DND-41 (cell line): ENCODE data around the gene COL6A3.

Source experiments
- ATAC-seq: fragments of 200-7000 bp; cut with Tn5 transposase; 3 replicates; pipeline ENCODE4 v1.9.1; 2021; ENCODE audit warnings: low read depth; ENCODE audit not compliant: insufficient read depth
- DNase-seq: peaks from one replicate; pipeline ENCODE4 v3.0.0-alpha.2; 2020
- H2AFZ ChIP-seq: 2 replicates; pipeline ENCODE4 v1.6.0; 2012; ENCODE audit warnings: low read depth, low read length
- H3K27ac ChIP-seq: 2 replicates; pipeline ENCODE4 v1.5.1; 2012; ENCODE audit warnings: low read length, inconsistent platforms
- H3K27me3 ChIP-seq: fragments of 200-600 bp; sonication (generic); 2 replicates; pipeline ENCODE4 v1.6.0; 2012; ENCODE audit warnings: low read length, mild to moderate bottlenecking, inconsistent platforms; ENCODE audit not compliant: insufficient read depth, poor library complexity
- H3K36me3 ChIP-seq: 2 replicates; pipeline ENCODE4 v1.5.1; 2012; ENCODE audit warnings: low read length, inconsistent platforms; ENCODE audit not compliant: insufficient read depth
- H3K4me1 ChIP-seq: 2 replicates; pipeline ENCODE4 v1.5.1; 2012; ENCODE audit warnings: mild to moderate bottlenecking, low read length; ENCODE audit not compliant: insufficient read depth
- H3K4me2 ChIP-seq: 2 replicates; pipeline ENCODE4 v1.6.0; 2012; ENCODE audit warnings: mild to moderate bottlenecking, moderate library complexity, low read length, inconsistent platforms; ENCODE audit not compliant: insufficient read depth
- H3K4me3 ChIP-seq, 2 experiments: fragments of 200-600 bp in 1 of 2; shearing (Covaris generic) in 1 of 2; 2 replicates each; pipeline ENCODE4 v1.5.1; 2012 to 2016; ENCODE audit warnings: inconsistent platforms in 2 of 2, low read length in 2 of 2, mild to moderate bottlenecking in 2 of 2, low read depth in 1 of 2, moderate library complexity in 1 of 2
- H3K79me2 ChIP-seq: 2 replicates; pipeline ENCODE4 v1.6.0; 2012; ENCODE audit warnings: low read length, inconsistent platforms; ENCODE audit not compliant: insufficient read depth
- H3K9ac ChIP-seq: 2 replicates; pipeline ENCODE4 v1.6.0; 2012; ENCODE audit warnings: low read depth, mild to moderate bottlenecking, inconsistent platforms, low read length, moderate library complexity
- H3K9me3 ChIP-seq: 2 replicates; pipeline ENCODE4 v1.5.1; 2012; ENCODE audit warnings: low read length, moderate library complexity, mild to moderate bottlenecking, inconsistent platforms; ENCODE audit not compliant: insufficient read depth, severe bottlenecking
- H4K20me1 ChIP-seq: 2 replicates; pipeline ENCODE4 v1.6.0; 2012; ENCODE audit warnings: low read length; ENCODE audit not compliant: insufficient read depth
- CTCF ChIP-seq: IDR thresholded peaks from 2 replicates; pipeline ENCODE4 v1.5.1; 2012; ENCODE audit warnings: borderline replicate concordance, low read length, moderate library complexity, mild to moderate bottlenecking; ENCODE audit not compliant: poor library complexity, severe bottlenecking; ENCODE audit errors: extremely low read depth
- EZH2 ChIP-seq: IDR thresholded peaks from 3 replicates; pipeline ENCODE4 v1.6.1; 2012; ENCODE audit warnings: borderline replicate concordance, low read depth, mild to moderate bottlenecking, moderate library complexity, low read length, inconsistent platforms; ENCODE audit not compliant: severe bottlenecking

The COL6A3 gene

GRCh38 chr2:237426517-237426916, 12.6 kb upstream of the COL6A3 start:
- ATAC-seq (no peak), DNase-seq (no peak)
- no peak for TF ChIP-seq EZH2
- no peak for TF ChIP-seq CTCF
- Histone ChIP-seq H3K4me1 (peaks cover 2% of the 10 kb centered on the region), H3K4me3 (no peak overlapping the region), H3K9me3 (no peaks in the 10 kb centered on the region), H3K36me3 (no peaks in the 10 kb centered on the region), H3K27ac (no peak overlapping the region), H3K27me3 (peaks cover 9% of the 10 kb centered on the region), H3K4me2 (no peak overlapping the region), H3K79me2 (no peaks in the 10 kb centered on the region), H3K9ac (no peak overlapping the region), H2AFZ (no peak overlapping the region), H4K20me1 (no peaks in the 10 kb centered on the region; the same call in 1 of the 2 replicates)

DNA sequence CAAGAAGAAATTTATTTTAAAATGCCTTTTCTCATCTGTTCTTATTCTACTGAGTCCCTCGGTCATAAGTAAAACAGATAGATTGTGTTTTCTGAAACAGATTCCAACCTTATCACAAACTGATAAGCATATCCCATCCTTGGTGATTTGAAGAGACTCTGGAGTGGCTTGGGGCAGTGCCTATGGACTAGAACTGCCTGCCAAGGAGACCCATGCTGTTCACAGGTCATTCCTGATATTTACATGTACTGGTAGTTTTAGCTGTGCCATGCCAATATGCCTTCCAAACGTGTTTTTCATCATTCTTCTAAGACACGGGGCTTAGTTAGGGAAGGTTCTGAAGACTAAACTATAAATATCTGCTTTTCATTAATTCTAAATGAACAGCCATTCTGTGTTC, 11.4 kb upstream of the COL6A3 start:
- Histone ChIP-seq H3K27ac (no peak overlapping the region), H3K9ac (no peak overlapping the region), H3K27me3 (peaks cover 12% of the 10 kb centered on the region), H3K79me2 (no peaks in the 10 kb centered on the region), H3K4me3 (no peak overlapping the region), H2AFZ (no peak overlapping the region), H4K20me1 (no peaks in the 10 kb centered on the region; the same call in 1 of the 2 replicates), H3K36me3 (no peaks in the 10 kb centered on the region), H3K4me1 (peaks cover 4% of the 10 kb centered on the region), H3K4me2 (no peak overlapping the region), H3K9me3 (no peaks in the 10 kb centered on the region)
- TF ChIP-seq EZH2 (no peak), CTCF (no peak)
- DNase-seq (no peak), ATAC-seq (no peak)

DNA sequence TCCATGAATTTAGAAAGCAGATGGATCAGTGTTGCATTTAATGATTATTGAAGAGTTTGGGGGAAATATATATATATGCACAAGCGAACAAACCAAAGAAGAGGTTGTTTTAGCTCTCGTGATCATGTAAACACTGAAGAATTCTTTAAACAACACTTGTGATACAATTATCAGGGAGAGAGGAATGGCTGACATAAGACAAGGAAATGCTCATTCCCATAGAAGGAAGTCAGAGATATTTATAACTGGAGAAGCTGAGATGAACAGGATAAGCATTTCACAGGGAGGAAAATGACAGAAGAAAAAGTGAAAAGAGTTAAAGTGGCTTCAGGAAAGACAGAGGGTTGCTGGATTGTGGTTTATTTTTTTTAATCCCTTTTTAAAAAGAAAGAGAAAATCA, 10.6 kb upstream of the COL6A3 start:
- ATAC-seq = no peak
- H2AFZ ChIP-seq = no peak overlapping the region
- H4K20me1 ChIP-seq = no peaks in the 10 kb centered on the region; the same call in 1 of the 2 replicates
- DNase-seq = no peak
- H3K9me3 ChIP-seq = no peaks in the 10 kb centered on the region
- H3K27me3 ChIP-seq = peaks cover 15% of the 10 kb centered on the region
- peaks cover 4% of the 10 kb centered on the region for H3K4me1 ChIP-seq
- TF ChIP-seq CTCF (no peak), EZH2 (no peak)
- no peaks in the 10 kb centered on the region for H3K79me2 ChIP-seq
- H3K36me3 ChIP-seq = no peaks in the 10 kb centered on the region
- H3K4me2 ChIP-seq = no peak overlapping the region
- H3K9ac ChIP-seq = no peak overlapping the region
- H3K4me3 ChIP-seq = no peak overlapping the region
- H3K27ac ChIP-seq = no peak overlapping the region

GRCh38 chr2:237423891-237424290, 9.9 kb upstream of the COL6A3 start:
- H3K9ac ChIP-seq = no peak overlapping the region
- no peak for ATAC-seq
- no peaks in the 10 kb centered on the region for H3K36me3 ChIP-seq
- H3K9me3 ChIP-seq = no peaks in the 10 kb centered on the region
- no peaks in the 10 kb centered on the region for H3K79me2 ChIP-seq
- peaks cover 18% of the 10 kb centered on the region for H3K27me3 ChIP-seq
- DNase-seq = no peak
- no peak overlapping the region for H2AFZ ChIP-seq
- H3K4me2 ChIP-seq = no peak overlapping the region
- no peak overlapping the region for H3K27ac ChIP-seq
- H3K4me1 ChIP-seq = peaks cover 4% of the 10 kb centered on the region
- H3K4me3 ChIP-seq = no peak overlapping the region
- no peak for TF ChIP-seq EZH2
- no peak for TF ChIP-seq CTCF
- H4K20me1 ChIP-seq = no peaks in the 10 kb centered on the region; the same call in 1 of the 2 replicates
